ENCODE data around the gene CD200.

- no peak for TF ChIP-seq EHMT2 (IDR thresholded peaks at IDR 0.05; ENCODE audit: low read depth)
- no peak for TF ChIP-seq MYC (IDR thresholded peaks at IDR 0.05; ENCODE audit: borderline replicate concordance, low read length)
- TF ChIP-seq CTCF (IDR thresholded peaks at IDR 0.05) = no peak
- no peak for TF ChIP-seq TFCP2L1 (CRISPR knock-in tag; IDR thresholded peaks at IDR 0.05)
- TF ChIP-seq RFX5 (IDR thresholded peaks at IDR 0.05) = no peak
- no peak for TF ChIP-seq EP300 (IDR thresholded peaks at IDR 0.05)
- no peak for TF ChIP-seq RCOR1 (IDR thresholded peaks at IDR 0.05; ENCODE audit: low read depth, low read length)
- no peak for TF ChIP-seq CHD4 (IDR thresholded peaks at IDR 0.05; ENCODE audit: borderline replicate concordance)
These were observed 18.3 kb upstream of the CD200 start for GRCh38 chr3:112314649-112315048.

Data from A549 (cell line).